ENCODE results near the gene UBE2L5. TPM values are rescaled to one million over a fixed set of nuclear protein-coding genes. Genes with fewer than 3 reads are reported as not detected.
A peak's percentile ranks its signal among the peaks of the same experiment; 100 is the strongest.

UBE2L5 gene
- total and polyA plus RNA-seq, 7 donors: 0.09 to 1.6 (median 0.78) TPM; not detected in 3

GRCh38 chr13:30391956-30392680 is 30.2 kb upstream of the UBE2L5 start:
- Histone ChIP-seq H3K9me3 (no peaks in the 10 kb centered on the region), H3K36me3 (no peaks in the 10 kb centered on the region), H3K4me1 (peaks cover 0 to 25% (median 20%) of the 10 kb centered on the region in 4 donors), H3K27me3 (no peaks in the 10 kb centered on the region), H3K27ac (no peak overlapping the region), H3K4me3 (no peak overlapping the region)
- intact Hi-C loops (cut with DNase I): no loop called here
- DNase-seq: no peak
- WGBS, 2 donors: 97% methylated on average over 9 of the region's 9 CpGs
- TF ChIP-seq POLR2A (IDR thresholded peaks at IDR 0.05): no peak
- TF ChIP-seq CTCF (IDR thresholded peaks at IDR 0.05): no peak
- TF ChIP-seq POLR2AphosphoS5 (IDR thresholded peaks at IDR 0.05): no peak
- no peak for TF ChIP-seq EP300 (IDR thresholded peaks at IDR 0.05)

GRCh38 chr13:30392681-30393045 is 29.6 kb upstream of the UBE2L5 start:
- H3K9me3 ChIP-seq: no peaks in the 10 kb centered on the region
- no peak overlapping the region for H3K27ac ChIP-seq
- DNase-seq: no peak
- intact Hi-C loops (cut with DNase I): no loop called here
- H3K4me1 ChIP-seq: peaks cover 0 to 25% (median 20%) of the 10 kb centered on the region in 4 donors
- H3K27me3 ChIP-seq: no peaks in the 10 kb centered on the region
- no peak overlapping the region for H3K4me3 ChIP-seq
- TF ChIP-seq POLR2AphosphoS5 (IDR thresholded peaks at IDR 0.05) (no peak), POLR2A (IDR thresholded peaks at IDR 0.05) (no peak), EP300 (IDR thresholded peaks at IDR 0.05) (no peak), CTCF (IDR thresholded peaks at IDR 0.05) (no peak)
- 87 to 89% methylated on average over 5 of the region's 5 CpGs for WGBS, 2 donors
- no peaks in the 10 kb centered on the region for H3K36me3 ChIP-seq

- Histone ChIP-seq H3K4me1 (peaks cover 0 to 15% (median 3%) of the 10 kb centered on the region in 4 donors), H3K4me3 (peak overlapping the region; percentile 49 to 65 (median 57)), H3K27me3 (no peaks in the 10 kb centered on the region), H3K9me3 (no peaks in the 10 kb centered on the region), H3K36me3 (no peaks in the 10 kb centered on the region), H3K27ac (peak overlapping the region; percentile 90 to 97 (median 94))
- no peak for DNase-seq
- TF ChIP-seq POLR2A (IDR thresholded peaks at IDR 0.05) (no peak), EP300 (IDR thresholded peaks at IDR 0.05) (no peak)
- WGBS, 2 donors: 0 to 1% methylated on average over 7 of the region's 7 CpGs
- intact Hi-C loops (cut with DNase I): loop anchor here (2.0 kb wide), 2 partner anchors 54 to 88 kb away; partner anchors contain the start of gene KATNAL1
These were observed 27.5 kb upstream of the UBE2L5 start for GRCh38 chr13:30394751-30395191.

- H3K27ac ChIP-seq: peak overlapping the region; percentile 90 to 97 (median 94)
- no peaks in the 10 kb centered on the region for H3K9me3 ChIP-seq
- peak overlapping the region; percentile 49 to 65 (median 57) for H3K4me3 ChIP-seq
- H3K4me1 ChIP-seq: peaks cover 0 to 15% (median 2%) of the 10 kb centered on the region in 4 donors
- DNase-seq: peak; percentile 99
- intact Hi-C loops (cut with DNase I): loop anchor here (2.0 kb wide), 2 partner anchors 55 to 89 kb away; partner anchors contain the start of gene KATNAL1
- TF ChIP-seq POLR2AphosphoS5 (IDR thresholded peaks at IDR 0.05): peak; percentile 74 to 87 (median 83)
- TF ChIP-seq EP300 (IDR thresholded peaks at IDR 0.05): peak in 2 of 4 donors; percentile 2 to 69
- TF ChIP-seq POLR2A (IDR thresholded peaks at IDR 0.05): peak; percentile 38 to 60
- no peak for TF ChIP-seq CTCF (IDR thresholded peaks at IDR 0.05)
- no peaks in the 10 kb centered on the region for H3K36me3 ChIP-seq
- no peaks in the 10 kb centered on the region for H3K27me3 ChIP-seq
- 1 to 4% methylated on average over 19 of the region's 19 CpGs for WGBS, 2 donors
These were observed 26.8 kb upstream of the UBE2L5 start for GRCh38 chr13:30395192-30396158.
